Heart right ventricle (tissue), 16 donors: ENCODE data around the gene CNOT1. TPM values are rescaled to one million over a fixed set of nuclear protein-coding genes. Genes with fewer than 3 reads are reported as not detected.

ENCODE experiments used
- ATAC-seq, 8 donors: fragments of 200-7000 bp; cut with Tn5 transposase; one replicate each; pipeline ENCODE4 v1.9.1; 2020; ENCODE audit warnings: mild to moderate bottlenecking in 8 of 8, moderate library complexity in 8 of 8, moderate number of reproducible peaks in 1 of 8
- DNase-seq, 2 donors: peaks; one replicate each; pipeline ENCODE4 v3.0.0-alpha.2; 2020
- H3K27ac ChIP-seq, 10 donors: fragments of 200-600 bp; sonication (generic) in 2 of 10; one replicate each; pipeline versions ENCODE4 v1.5.0 to v1.8.0; 2020 to 2022; ENCODE audit warnings: mild to moderate bottlenecking in 3 of 10
- H3K27me3 ChIP-seq, 7 donors: fragments of 200-600 bp; one replicate each; pipeline ENCODE4 v1.8.0; 2021 to 2022; ENCODE audit warnings: mild to moderate bottlenecking in 2 of 7
- H3K36me3 ChIP-seq, 9 donors: fragments of 200-600 bp; sonication (generic) in 1 of 9; one replicate each; pipeline versions ENCODE4 v1.5.0 to v1.8.0; 2020 to 2022; ENCODE audit warnings: mild to moderate bottlenecking in 2 of 9
- H3K4me1 ChIP-seq, 9 donors: fragments of 200-600 bp; sonication (generic) in 1 of 9; one replicate each; pipeline versions ENCODE4 v1.5.0 to v1.8.0; 2020 to 2022; ENCODE audit warnings: mild to moderate bottlenecking in 4 of 9
- H3K4me3 ChIP-seq, 10 donors: fragments of 200-600 bp; sonication (generic) in 2 of 10; one replicate each; pipeline versions ENCODE4 v1.5.0 to v1.8.0; 2020 to 2022; ENCODE audit warnings: mild to moderate bottlenecking in 7 of 10, moderate library complexity in 2 of 10
- H3K9me3 ChIP-seq, 11 donors: fragments of 200-600 bp in 10 of 11; sonication (generic) in 2 of 11; one replicate each; pipeline versions ENCODE4 v1.5.0 to v1.8.0; 2013 to 2022; ENCODE audit warnings: mild to moderate bottlenecking in 2 of 11, control low read depth in 1 of 11, moderate library complexity in 1 of 11
- WGBS, 2 donors: extraction: QIAGEN DNeasy Blood & Tissue Kit; methylation state at CpG; one replicate each; pipeline ENCODE4 v1.1.7; 2013; ENCODE audit warnings: inconsistent platforms in 1 of 2; 5-methylcytosine and 5-hydroxymethylcytosine counted together
- intact Hi-C, 10 donors: fragments of 100-400 bp; cut with DNase I; formaldehyde crosslinking; loops; one replicate each; pipeline versions ENCODE4 v1.11.1 to v1.14.2; 2022
- polyA plus RNA-seq, 2 donors: library from polyadenylated mRNA; stranded (reverse); fragments of 200-250 nt; gene quantifications; one replicate each; pipeline ENCODE4 v1.2.3, GENCODE V29; 2013
- total RNA-seq, 10 donors: library from RNA; stranded (reverse); fragmentation: NEBNext Ultra II Directional in 3 of 10; extraction: Animal tissue kit (Norgen Biotek cat#: 25700) in 3 of 10; gene quantifications; one replicate each; pipeline versions ENCODE4 v1.2.1 to v1.2.4, GENCODE V29; 2021 to 2023
- TF ChIP-seq, protein P1 (sequence below), 9 donors: fragments of 200-600 bp; sonication (generic) in 2 of 9; IDR thresholded peaks; one replicate each; pipeline versions ENCODE4 v1.5.0 to v1.8.0; 2021 to 2022; ENCODE audit warnings: antibody characterized with exemption in 9 of 9, mild to moderate bottlenecking in 5 of 9, moderate library complexity in 1 of 9
- donor health status: Arrhythmogenic right ventricular cardiomyopathy.
- donor health status: ischemic (EF 13 %, LVEDD 7.1; RV severe dilation, severe dysfunction).
- donor health status: healthy with polysubstance abuse.
- donor health status: DM: no; HTN: yes; CAD: no.
- donor health status: DM: no; HTN: no; CAD: no.
- donor health status: ischemic (EF 25% LVEDD 6.9; RV normal size, moderate dysfunction).
- donor health status: ischemic (EF 25% LVEDD 5.7; RV mildly dilated, moderate dysfunction).
- donor health status: healthy.
- donor health status: DM: yes; HTN: yes; CAD: no.
- donor health status: Ischemic cardiomyopathy.
- donor health status: ischemic (EF 35%, LVEDD 5.7; RV mildly dilated, moderate dysfunction).
- donor health status: nonischemic (EF 11% LVEDD 7.7; RV severe dilation, severe dysfunction).
- donor health status: DM: yes; HTN: yes; CAD: no.
- donor health status: PGD.
- donor health status: ischemic (EF 29% LVEDD 5.4; RV normal size, mild dysfunction).
- donor health status: nonischemic (EF 23%, LVEDD 6.1; RV moderate dilation, normal function).

Gene CNOT1
- total and polyA plus RNA-seq, 12 donors: 27.2 to 102 (median 81.7) TPM

DNA sequence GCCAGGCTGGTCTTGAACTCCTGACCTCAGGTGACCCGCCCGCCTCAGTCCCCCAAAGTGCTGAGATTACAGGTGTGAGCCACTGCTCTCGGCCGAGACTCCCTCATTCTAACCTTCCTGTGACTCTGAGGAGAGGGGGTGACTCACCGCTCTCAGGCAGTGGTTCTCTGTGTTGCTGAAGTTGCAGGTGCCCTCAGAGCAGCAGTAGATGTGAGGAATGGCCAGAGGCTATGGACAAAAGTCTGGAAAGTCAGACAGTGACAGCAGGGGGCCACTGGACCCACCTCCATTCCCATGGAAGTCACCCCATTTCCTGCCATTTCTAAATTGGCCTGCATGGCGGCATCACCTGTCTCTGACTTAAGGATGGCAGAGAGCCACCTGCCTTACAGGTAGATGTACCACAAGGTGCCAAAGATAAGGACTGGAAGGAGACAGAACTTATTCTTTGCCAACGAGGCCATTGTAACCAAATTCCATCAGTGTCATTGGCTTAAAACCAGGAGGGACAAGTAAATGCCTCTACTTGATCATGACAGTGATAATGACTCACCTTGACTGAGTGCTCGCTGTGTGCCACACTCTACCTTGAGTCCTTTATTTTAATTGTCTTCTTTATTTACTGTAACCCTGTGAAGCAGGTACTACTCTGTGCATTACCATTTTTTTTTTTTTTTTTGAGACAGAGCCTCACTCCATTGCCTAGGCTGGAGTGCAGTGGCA, 15.3 kb upstream of the CNOT1 start:
- no peak for ATAC-seq
- Histone ChIP-seq H3K4me3 (no peak overlapping the region), H3K27me3 (no peaks in the 10 kb centered on the region), H3K27ac (no peak overlapping the region), H3K9me3 (no peaks in the 10 kb centered on the region), H3K4me1 (no peaks in the 10 kb centered on the region), H3K36me3 (no peaks in the 10 kb centered on the region)
- WGBS, 2 donors: 85 to 87% methylated on average over 8 of the region's 8 CpGs
- TF ChIP-seq, protein P1, sequence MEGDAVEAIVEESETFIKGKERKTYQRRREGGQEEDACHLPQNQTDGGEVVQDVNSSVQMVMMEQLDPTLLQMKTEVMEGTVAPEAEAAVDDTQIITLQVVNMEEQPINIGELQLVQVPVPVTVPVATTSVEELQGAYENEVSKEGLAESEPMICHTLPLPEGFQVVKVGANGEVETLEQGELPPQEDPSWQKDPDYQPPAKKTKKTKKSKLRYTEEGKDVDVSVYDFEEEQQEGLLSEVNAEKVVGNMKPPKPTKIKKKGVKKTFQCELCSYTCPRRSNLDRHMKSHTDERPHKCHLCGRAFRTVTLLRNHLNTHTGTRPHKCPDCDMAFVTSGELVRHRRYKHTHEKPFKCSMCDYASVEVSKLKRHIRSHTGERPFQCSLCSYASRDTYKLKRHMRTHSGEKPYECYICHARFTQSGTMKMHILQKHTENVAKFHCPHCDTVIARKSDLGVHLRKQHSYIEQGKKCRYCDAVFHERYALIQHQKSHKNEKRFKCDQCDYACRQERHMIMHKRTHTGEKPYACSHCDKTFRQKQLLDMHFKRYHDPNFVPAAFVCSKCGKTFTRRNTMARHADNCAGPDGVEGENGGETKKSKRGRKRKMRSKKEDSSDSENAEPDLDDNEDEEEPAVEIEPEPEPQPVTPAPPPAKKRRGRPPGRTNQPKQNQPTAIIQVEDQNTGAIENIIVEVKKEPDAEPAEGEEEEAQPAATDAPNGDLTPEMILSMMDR (IDR thresholded peaks at IDR 0.05): no peak
- no peak for DNase-seq
- intact Hi-C loops: loop anchor here in 1 of 10 donors (10.0 kb wide), 1 partner anchor 310 kb away; no protein-coding TSS in a partner anchor

DNA sequence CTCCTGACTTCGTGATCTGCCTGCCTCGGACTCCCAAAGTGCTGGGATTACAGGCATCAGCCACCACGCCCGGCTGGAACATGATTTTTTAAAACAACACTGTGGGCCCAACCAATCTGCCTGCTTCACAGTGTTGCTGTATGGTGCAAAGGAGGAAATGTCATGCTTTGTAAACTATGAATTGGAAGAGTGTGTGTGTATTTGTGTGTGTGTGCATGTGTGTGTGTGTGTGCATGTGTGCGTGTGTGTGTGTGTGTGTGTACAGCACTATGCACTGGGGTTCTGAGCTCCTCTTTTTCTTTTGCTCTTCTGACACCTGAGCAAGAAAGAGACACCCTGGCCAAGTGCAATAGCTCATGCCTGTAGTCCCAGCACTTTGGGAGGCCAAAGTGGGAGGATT, 14.5 kb upstream of the CNOT1 start:
- H3K27me3 ChIP-seq: no peaks in the 10 kb centered on the region
- H3K4me3 ChIP-seq: no peak overlapping the region
- DNase-seq (no peak), ATAC-seq (no peak)
- 84 to 92% methylated on average over 5 of the region's 5 CpGs for WGBS, 2 donors
- H3K9me3 ChIP-seq: no peaks in the 10 kb centered on the region
- TF ChIP-seq, protein P1 (IDR thresholded peaks at IDR 0.05): no peak
- intact Hi-C loops: loop anchor here in 1 of 10 donors (10.0 kb wide), 1 partner anchor 309 kb away; no protein-coding TSS in a partner anchor
- H3K4me1 ChIP-seq: no peaks in the 10 kb centered on the region
- H3K36me3 ChIP-seq: no peaks in the 10 kb centered on the region
- no peak overlapping the region for H3K27ac ChIP-seq

DNA sequence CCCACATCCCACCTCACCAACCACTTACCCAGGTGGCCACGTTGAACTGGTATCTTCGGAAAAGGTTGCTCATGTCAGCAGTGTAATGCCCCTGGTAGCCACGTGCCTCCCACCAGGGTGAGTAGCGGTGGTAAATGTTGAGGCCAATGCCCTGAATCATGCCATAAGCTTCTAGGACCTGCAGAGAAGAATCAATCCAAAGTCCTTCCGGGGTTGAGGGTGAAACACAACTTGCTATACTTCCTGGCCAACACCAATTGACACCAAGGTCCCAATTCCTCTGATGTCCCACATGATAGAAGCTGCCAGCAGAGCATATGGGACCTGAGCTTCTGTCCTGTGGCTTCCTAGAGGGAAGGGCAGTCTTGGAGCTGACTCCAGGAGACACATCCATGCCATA, 11.3 kb upstream of the CNOT1 start:
- Histone ChIP-seq H3K27me3 (no peaks in the 10 kb centered on the region), H3K4me3 (no peak overlapping the region), H3K4me1 (peaks cover 0 to 18% (median 0%) of the 10 kb centered on the region in 9 donors), H3K27ac (no peak overlapping the region), H3K36me3 (no peaks in the 10 kb centered on the region), H3K9me3 (no peaks in the 10 kb centered on the region)
- ATAC-seq (no peak), DNase-seq (no peak)
- intact Hi-C loops: loop anchor here in 1 of 10 donors (10.0 kb wide), 1 partner anchor 306 kb away; no protein-coding TSS in a partner anchor
- TF ChIP-seq, protein P1 (IDR thresholded peaks at IDR 0.05): no peak
- 88 to 94% methylated on average over 5 of the region's 5 CpGs for WGBS, 2 donors

DNA sequence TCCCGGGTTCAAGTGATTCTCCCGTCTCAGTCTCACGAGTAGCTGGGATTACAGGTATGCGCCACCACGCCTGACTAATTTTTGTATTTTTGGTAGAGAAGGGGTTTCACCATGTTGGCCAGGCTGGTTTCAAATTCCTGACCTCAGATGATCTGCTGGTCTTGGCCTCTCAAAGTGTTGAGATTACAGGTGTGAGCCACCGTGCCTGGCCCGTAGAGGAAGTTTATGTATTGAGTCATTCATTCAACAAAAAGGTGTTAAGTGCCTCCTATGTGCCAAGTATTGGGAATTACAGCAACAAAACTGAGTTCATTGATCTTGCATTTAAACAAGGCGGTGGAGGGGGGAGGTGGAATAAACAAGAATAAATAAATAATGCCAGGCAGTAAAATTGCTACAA, 10.2 kb upstream of the CNOT1 start:
- Histone ChIP-seq H3K9me3 (no peaks in the 10 kb centered on the region), H3K4me3 (no peak overlapping the region), H3K36me3 (no peaks in the 10 kb centered on the region), H3K27ac (no peak overlapping the region), H3K4me1 (peaks cover 0 to 18% (median 0%) of the 10 kb centered on the region in 9 donors), H3K27me3 (no peaks in the 10 kb centered on the region)
- TF ChIP-seq, protein P1 (IDR thresholded peaks at IDR 0.05): no peak
- DNase-seq (no peak), ATAC-seq (no peak)
- WGBS, 2 donors: 86% methylated on average over 8 of the region's 8 CpGs
- intact Hi-C loops: loop anchor here in 3 of 10 donors (10.0 kb wide), 2 partner anchors 125 to 305 kb away; partner anchors contain the start of gene SETD6 (in 1 of the 3)
